Gastrocnemius medialis (tissue), 4 donors: ENCODE results near the gene MFAP5.

Experiments used
- CTCF ChIP-seq, 5 experiments: fragments of 450-650 bp in 3 of 5; fragments of 200-600 bp in 2 of 5; sonication (generic) in 2 of 5; IDR thresholded peaks in 4 of 5; conservative IDR thresholded peaks in 1 of 5; 1 replicate in 4 of 5; 2 replicates in 1 of 5; pipeline ENCODE4 v1.5.1; 2016 to 2019; ENCODE audit warnings: antibody characterized with exemption in 5 of 5, mild to moderate bottlenecking in 3 of 5, moderate library complexity in 3 of 5
- POLR2A ChIP-seq, 2 donors: fragments of 450-650 bp; IDR thresholded peaks; one replicate each; pipeline ENCODE4 v1.6.1; 2017; ENCODE audit warnings: antibody characterized with exemption in 2 of 2, mild to moderate bottlenecking in 2 of 2, moderate library complexity in 2 of 2

GRCh38 chr12:8655421-8655820, 7.2 kb downstream of the MFAP5 start:
- TF ChIP-seq CTCF (IDR thresholded peaks at IDR 0.05 in 4 of 5, conservative IDR thresholded peaks at IDR 0.05 in 1 of 5) (no peak), POLR2A (IDR thresholded peaks at IDR 0.05) (no peak)
